GM19193 (cell line): ENCODE measurements around the gene ARID1B.

Experiments used
- POLR2A ChIP-seq: IDR thresholded peaks from 4 replicates; pipeline ENCODE4 v1.6.1; 2011; ENCODE audit not compliant: insufficient read depth, insufficient read length; ENCODE audit errors: extremely low read depth

The ARID1B gene

GRCh38 chr6:156780962-156781853 lies 4.0 kb downstream of the ARID1B start:
- no peak for TF ChIP-seq POLR2A

- no peak for TF ChIP-seq POLR2A
Observed at GRCh38 chr6:156781861-156782631, 4.9 kb downstream of the ARID1B start.

- TF ChIP-seq POLR2A: no peak
Observed at GRCh38 chr6:156782691-156783320, 5.6 kb downstream of the ARID1B start.

GRCh38 chr6:156783958-156784357 lies 6.8 kb downstream of the ARID1B start:
- TF ChIP-seq POLR2A: no peak

- TF ChIP-seq POLR2A: no peak
Observed at GRCh38 chr6:156786652-156787051, 9.5 kb downstream of the ARID1B start.

- TF ChIP-seq POLR2A: no peak
Observed at GRCh38 chr6:156787569-156788492, 10.7 kb downstream of the ARID1B start.

GRCh38 chr6:156789081-156789943 lies 12.1 kb downstream of the ARID1B start:
- no peak for TF ChIP-seq POLR2A

GRCh38 chr6:156790711-156791319 lies 13.6 kb downstream of the ARID1B start:
- TF ChIP-seq POLR2A: no peak

GRCh38 chr6:156791320-156791850 lies 14.2 kb downstream of the ARID1B start:
- no peak for TF ChIP-seq POLR2A

GRCh38 chr6:156793200-156793599 lies 16.0 kb downstream of the ARID1B start:
- TF ChIP-seq POLR2A: no peak

- no peak for TF ChIP-seq POLR2A
Observed at GRCh38 chr6:156794546-156795354, 17.6 kb downstream of the ARID1B start.

GRCh38 chr6:156795825-156796224 lies 18.6 kb downstream of the ARID1B start:
- no peak for TF ChIP-seq POLR2A
